Measurements from ENCODE around the gene NEURL4.

Gene NEURL4

DNA sequence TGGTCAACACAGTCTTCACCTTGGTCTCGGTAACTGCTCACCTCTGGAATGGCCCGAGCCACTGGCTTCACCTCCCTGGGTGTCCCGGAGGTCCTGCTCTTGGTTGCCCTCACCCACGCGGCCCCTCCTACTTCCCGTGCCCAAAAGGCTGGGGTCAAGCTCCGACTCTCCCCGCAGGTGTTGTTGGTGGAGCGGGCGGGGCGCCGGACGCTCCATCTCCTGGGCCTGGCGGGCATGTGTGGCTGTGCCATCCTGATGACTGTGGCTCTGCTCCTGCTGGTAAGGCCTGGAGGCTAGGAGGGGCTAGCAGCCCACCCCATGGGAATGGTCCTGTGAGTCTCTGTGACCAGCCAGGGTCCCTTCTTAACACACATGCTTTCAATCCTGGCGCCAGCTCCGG, 44.2 kb downstream of the NEURL4 start:
- no peaks in the 10 kb centered on the region for H3K27me3 ChIP-seq (ENCODE audit: low read depth, low read length)
- TF ChIP-seq EZH2phosphoT487 (IDR thresholded peaks at IDR 0.05; ENCODE audit: low read depth), result no peak
- H3K27ac ChIP-seq (ENCODE audit: low read length), result no peak overlapping the region
- no peaks in the 10 kb centered on the region for H3K9me3 ChIP-seq (ENCODE audit: insufficient read depth, low read length)
- peaks cover 15% of the 10 kb centered on the region for H3K4me1 ChIP-seq (ENCODE audit: low read length)
- H3K36me3 ChIP-seq (replicated peaks; ENCODE audit: low read depth, low read length), result no peaks in the 10 kb centered on the region
- no peaks in the 10 kb centered on the region for H3K79me2 ChIP-seq (ENCODE audit: low read length)
- no peak overlapping the region for H3K4me3 ChIP-seq (ENCODE audit: low read length)
- H3K9ac ChIP-seq (ENCODE audit: low read length), result no peak overlapping the region
- H4K20me1 ChIP-seq (ENCODE audit: insufficient read depth, low read length), result no peaks in the 10 kb centered on the region
- no peak overlapping the region for H2AFZ ChIP-seq (ENCODE audit: low read depth, low read length)
- H3K4me2 ChIP-seq (ENCODE audit: low read length), result no peak overlapping the region

DNA sequence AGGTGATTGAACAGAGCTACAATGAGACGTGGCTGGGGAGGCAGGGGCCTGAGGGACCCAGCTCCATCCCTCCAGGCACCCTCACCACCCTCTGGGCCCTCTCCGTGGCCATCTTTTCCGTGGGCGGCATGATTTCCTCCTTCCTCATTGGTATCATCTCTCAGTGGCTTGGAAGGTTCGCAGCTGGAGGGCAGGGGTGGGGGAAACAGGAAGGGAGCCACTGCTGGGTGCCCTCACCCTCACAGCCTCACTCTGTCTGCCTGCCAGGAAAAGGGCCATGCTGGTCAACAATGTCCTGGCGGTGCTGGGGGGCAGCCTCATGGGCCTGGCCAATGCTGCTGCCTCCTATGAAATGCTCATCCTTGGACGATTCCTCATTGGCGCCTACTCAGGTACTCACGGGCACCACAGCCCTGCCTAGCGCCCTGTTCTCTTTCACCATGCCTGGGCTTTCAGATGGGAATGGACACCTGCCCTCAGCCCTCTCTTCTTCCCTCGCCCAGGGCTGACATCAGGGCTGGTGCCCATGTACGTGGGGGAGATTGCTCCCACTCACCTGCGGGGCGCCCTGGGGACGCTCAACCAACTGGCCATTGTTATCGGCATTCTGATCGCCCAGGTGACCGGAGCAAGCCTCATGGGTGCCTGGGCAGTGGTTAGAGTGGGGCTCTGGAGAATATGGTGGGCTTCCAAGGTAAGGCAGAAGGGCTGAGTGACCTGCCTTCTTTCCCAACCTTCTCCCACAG, 45.5 kb downstream of the NEURL4 start:
- Histone ChIP-seq H4K20me1 (ENCODE audit: insufficient read depth, low read length) (no peaks in the 10 kb centered on the region), H3K4me2 (ENCODE audit: low read length) (no peak overlapping the region), H3K9ac (ENCODE audit: low read length) (no peak overlapping the region), H3K79me2 (ENCODE audit: low read length) (no peaks in the 10 kb centered on the region), H2AFZ (ENCODE audit: low read depth, low read length) (no peak overlapping the region), H3K27me3 (ENCODE audit: low read depth, low read length) (no peaks in the 10 kb centered on the region), H3K27ac (ENCODE audit: low read length) (no peak overlapping the region), H3K4me3 (ENCODE audit: low read length) (no peak overlapping the region), H3K9me3 (ENCODE audit: insufficient read depth, low read length) (no peaks in the 10 kb centered on the region), H3K4me1 (ENCODE audit: low read length) (peaks cover 15% of the 10 kb centered on the region), H3K36me3 (replicated peaks; ENCODE audit: low read depth, low read length) (no peaks in the 10 kb centered on the region)
- TF ChIP-seq, protein P1, sequence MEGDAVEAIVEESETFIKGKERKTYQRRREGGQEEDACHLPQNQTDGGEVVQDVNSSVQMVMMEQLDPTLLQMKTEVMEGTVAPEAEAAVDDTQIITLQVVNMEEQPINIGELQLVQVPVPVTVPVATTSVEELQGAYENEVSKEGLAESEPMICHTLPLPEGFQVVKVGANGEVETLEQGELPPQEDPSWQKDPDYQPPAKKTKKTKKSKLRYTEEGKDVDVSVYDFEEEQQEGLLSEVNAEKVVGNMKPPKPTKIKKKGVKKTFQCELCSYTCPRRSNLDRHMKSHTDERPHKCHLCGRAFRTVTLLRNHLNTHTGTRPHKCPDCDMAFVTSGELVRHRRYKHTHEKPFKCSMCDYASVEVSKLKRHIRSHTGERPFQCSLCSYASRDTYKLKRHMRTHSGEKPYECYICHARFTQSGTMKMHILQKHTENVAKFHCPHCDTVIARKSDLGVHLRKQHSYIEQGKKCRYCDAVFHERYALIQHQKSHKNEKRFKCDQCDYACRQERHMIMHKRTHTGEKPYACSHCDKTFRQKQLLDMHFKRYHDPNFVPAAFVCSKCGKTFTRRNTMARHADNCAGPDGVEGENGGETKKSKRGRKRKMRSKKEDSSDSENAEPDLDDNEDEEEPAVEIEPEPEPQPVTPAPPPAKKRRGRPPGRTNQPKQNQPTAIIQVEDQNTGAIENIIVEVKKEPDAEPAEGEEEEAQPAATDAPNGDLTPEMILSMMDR (IDR thresholded peaks at IDR 0.05; ENCODE audit: low read depth, low read length), result no peak
- no peak for TF ChIP-seq EZH2phosphoT487 (IDR thresholded peaks at IDR 0.05; ENCODE audit: low read depth)

DNA sequence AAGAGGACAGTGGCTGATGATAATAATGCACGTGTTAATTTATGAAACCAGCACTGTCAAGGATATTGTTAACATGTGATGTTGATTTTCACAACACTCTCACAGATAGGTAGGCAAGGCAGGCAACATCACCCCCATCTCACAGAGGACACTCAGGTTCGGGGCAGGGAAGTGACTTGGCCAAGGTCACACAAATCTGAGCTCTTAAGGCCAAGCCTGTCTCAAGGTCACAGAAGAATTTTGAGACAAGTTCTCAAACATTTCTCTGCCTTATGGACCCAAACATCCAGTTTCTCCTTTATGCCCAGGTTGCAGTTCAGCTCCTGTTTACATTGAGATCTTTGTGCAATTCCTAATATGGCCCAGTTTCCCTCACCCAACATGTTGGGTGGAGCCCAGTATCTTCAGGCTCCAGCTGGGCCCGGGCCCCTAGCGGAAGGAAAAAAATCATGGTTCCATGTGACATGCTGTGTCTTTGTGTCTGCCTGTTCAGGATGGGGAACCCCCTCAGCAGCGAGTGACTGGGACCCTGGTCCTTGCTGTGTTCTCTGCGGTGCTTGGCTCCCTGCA, 46.3 kb downstream of the NEURL4 start:
- Histone ChIP-seq H3K27me3 (ENCODE audit: low read depth, low read length) (no peaks in the 10 kb centered on the region), H3K4me2 (ENCODE audit: low read length) (peak overlapping the region; percentile 41), H4K20me1 (ENCODE audit: insufficient read depth, low read length) (no peaks in the 10 kb centered on the region), H3K27ac (ENCODE audit: low read length) (no peak overlapping the region), H3K9ac (ENCODE audit: low read length) (no peak overlapping the region), H3K79me2 (ENCODE audit: low read length) (no peaks in the 10 kb centered on the region), H3K4me1 (ENCODE audit: low read length) (peaks cover 15% of the 10 kb centered on the region), H3K36me3 (replicated peaks; ENCODE audit: low read depth, low read length) (no peaks in the 10 kb centered on the region), H2AFZ (ENCODE audit: low read depth, low read length) (0 out of 2 replicates have a peak overlapping the region, but pooled peaks have one; percentile 13), H3K9me3 (ENCODE audit: insufficient read depth, low read length) (no peaks in the 10 kb centered on the region), H3K4me3 (ENCODE audit: low read length) (no peak overlapping the region)
- TF ChIP-seq, protein P1 (IDR thresholded peaks at IDR 0.05; ENCODE audit: low read depth, low read length), result no peak
- no peak for TF ChIP-seq EZH2phosphoT487 (IDR thresholded peaks at IDR 0.05; ENCODE audit: low read depth)

DNA sequence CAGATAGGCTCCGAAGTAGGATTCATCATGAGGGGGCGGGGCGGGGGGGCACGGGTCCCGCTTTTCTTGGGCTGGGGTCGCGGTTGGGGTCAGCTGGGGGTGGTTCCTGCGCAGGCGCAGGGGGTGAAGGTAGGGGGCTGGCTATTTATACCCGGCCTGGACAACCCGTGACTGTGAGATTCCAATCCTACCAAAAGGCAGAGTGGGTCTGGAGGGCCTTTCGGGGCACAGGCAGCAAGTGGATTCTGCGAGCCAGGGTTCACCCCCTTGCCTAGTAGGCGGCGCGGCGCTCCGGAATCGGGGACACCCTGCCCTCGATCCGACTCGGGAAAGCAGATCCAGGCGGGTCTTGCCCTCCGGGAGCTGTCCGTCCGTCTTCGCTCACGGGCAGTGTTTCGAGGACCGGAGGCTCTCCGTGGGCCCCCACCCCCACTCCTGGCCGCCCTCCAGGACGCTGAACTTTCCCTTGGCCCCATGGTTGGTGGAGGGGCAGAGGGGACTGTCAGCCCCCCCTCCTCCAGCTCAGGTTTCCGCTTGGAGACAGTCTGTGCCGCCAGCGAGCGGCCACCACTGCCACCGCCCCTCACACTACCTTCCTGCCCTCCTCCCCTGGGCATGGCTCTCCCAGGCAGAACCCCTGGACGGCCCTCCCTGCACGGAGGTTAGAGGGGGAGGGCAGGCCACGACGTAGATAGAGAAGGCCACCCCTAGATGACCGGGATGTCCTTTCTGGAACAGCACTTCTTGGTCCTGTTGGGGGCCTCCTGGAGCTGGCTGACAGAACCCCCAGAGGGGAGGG, 47.0 kb downstream of the NEURL4 start:
- Histone ChIP-seq H3K27me3 (ENCODE audit: low read depth, low read length) (no peaks in the 10 kb centered on the region), H2AFZ (ENCODE audit: low read depth, low read length) (no peak overlapping the region), H3K4me3 (ENCODE audit: low read length) (peak overlapping the region; percentile 84), H4K20me1 (ENCODE audit: insufficient read depth, low read length) (no peaks in the 10 kb centered on the region), H3K4me1 (ENCODE audit: low read length) (peaks cover 15% of the 10 kb centered on the region), H3K9me3 (ENCODE audit: insufficient read depth, low read length) (no peaks in the 10 kb centered on the region), H3K4me2 (ENCODE audit: low read length) (peak overlapping the region; percentile 99), H3K9ac (ENCODE audit: low read length) (no peak overlapping the region), H3K27ac (ENCODE audit: low read length) (no peak overlapping the region), H3K79me2 (ENCODE audit: low read length) (no peaks in the 10 kb centered on the region), H3K36me3 (replicated peaks; ENCODE audit: low read depth, low read length) (no peaks in the 10 kb centered on the region)
- TF ChIP-seq, protein P1 (IDR thresholded peaks at IDR 0.05; ENCODE audit: low read depth, low read length), result no peak
- no peak for TF ChIP-seq EZH2phosphoT487 (IDR thresholded peaks at IDR 0.05; ENCODE audit: low read depth)
